Activated T-cell treated with anti-CD3 and anti-CD28 coated beads, Interleukin-2, amount 50 U/mL, for 48 hours (primary cell): Measurements from ENCODE around the gene TPPP2.
"Not testable (repeated sequence)": the region's sequence is repeated elsewhere in the genome, so short reads cannot be mapped to it uniquely, and the experiment has no call there.

ENCODE experiments used
- DNase-seq, 2 experiments: peaks; one replicate each; pipeline ENCODE4 v3.0.0-alpha.2; 2020

The TPPP2 gene

GRCh38 chr14:21029917-21030316, at the start of gene TPPP2:
Gene TPPP2 (plus strand): TSS chr14:21030217. CDS start chr14:21030582, 365 bp downstream.
- DNase-seq: no peak

- DNase-seq: no peak
Measured at GRCh38 chr14:20980906-20981305, 49.1 kb upstream of the TPPP2 start.

GRCh38 chr14:20982646-20983369, 47.2 kb upstream of the TPPP2 start:
- DNase-seq: no peak

GRCh38 chr14:20985650-20986049, 44.4 kb upstream of the TPPP2 start:
- DNase-seq: not testable (repeated sequence)

GRCh38 chr14:20986811-20987210, 43.2 kb upstream of the TPPP2 start:
- DNase-seq: no peak

- no peak for DNase-seq
Measured at GRCh38 chr14:20988717-20989470, 41.1 kb upstream of the TPPP2 start.

- DNase-seq: no peak
Measured at GRCh38 chr14:20989471-20989786, 40.6 kb upstream of the TPPP2 start.

GRCh38 chr14:20989787-20990600, 40.0 kb upstream of the TPPP2 start, which contains the start of gene METTL17:
Gene METTL17 (plus strand): TSS chr14:20989980. CDS start chr14:20990003, 23 bp downstream.
- peak; percentile 89 to 91 for DNase-seq

- no peak for DNase-seq
Measured at GRCh38 chr14:20996521-20996920, 33.5 kb upstream of the TPPP2 start.

- DNase-seq: no peak
Measured at GRCh38 chr14:20997115-20997514, 32.9 kb upstream of the TPPP2 start.

- DNase-seq: no peak
Measured at GRCh38 chr14:20997564-20997963, 32.5 kb upstream of the TPPP2 start.

GRCh38 chr14:20998139-20998538, 31.9 kb upstream of the TPPP2 start:
- DNase-seq: no peak

- no peak for DNase-seq
Measured at GRCh38 chr14:20998674-20999366, 31.2 kb upstream of the TPPP2 start, which contains the start of gene SLC39A2. Gene SLC39A2 (plus strand): TSS chr14:20999293. CDS start chr14:20999447, 154 bp downstream.

GRCh38 chr14:20999591-20999990, 30.4 kb upstream of the TPPP2 start:
- no peak for DNase-seq

GRCh38 chr14:21001218-21001617, 28.8 kb upstream of the TPPP2 start:
- no peak for DNase-seq

- no peak for DNase-seq
Measured at GRCh38 chr14:21003788-21004346, 26.1 kb upstream of the TPPP2 start.

- not testable (repeated sequence) for DNase-seq
Measured at GRCh38 chr14:21009721-21010120, 20.3 kb upstream of the TPPP2 start.

- DNase-seq: no peak
Measured at GRCh38 chr14:21011136-21011535, 18.9 kb upstream of the TPPP2 start.

GRCh38 chr14:21014761-21015190, 15.2 kb upstream of the TPPP2 start:
- peak; percentile 83 to 84 for DNase-seq

GRCh38 chr14:21015312-21015711, 14.7 kb upstream of the TPPP2 start:
- no peak for DNase-seq

- DNase-seq: no peak
Measured at GRCh38 chr14:21016413-21017190, 13.4 kb upstream of the TPPP2 start.
